Measurements from ENCODE around the gene NPIPA3.
"Not testable (repeated sequence)": the region's sequence is repeated elsewhere in the genome, so short reads cannot be mapped to it uniquely, and the experiment has no call there.

The NPIPA3 gene

DNA sequence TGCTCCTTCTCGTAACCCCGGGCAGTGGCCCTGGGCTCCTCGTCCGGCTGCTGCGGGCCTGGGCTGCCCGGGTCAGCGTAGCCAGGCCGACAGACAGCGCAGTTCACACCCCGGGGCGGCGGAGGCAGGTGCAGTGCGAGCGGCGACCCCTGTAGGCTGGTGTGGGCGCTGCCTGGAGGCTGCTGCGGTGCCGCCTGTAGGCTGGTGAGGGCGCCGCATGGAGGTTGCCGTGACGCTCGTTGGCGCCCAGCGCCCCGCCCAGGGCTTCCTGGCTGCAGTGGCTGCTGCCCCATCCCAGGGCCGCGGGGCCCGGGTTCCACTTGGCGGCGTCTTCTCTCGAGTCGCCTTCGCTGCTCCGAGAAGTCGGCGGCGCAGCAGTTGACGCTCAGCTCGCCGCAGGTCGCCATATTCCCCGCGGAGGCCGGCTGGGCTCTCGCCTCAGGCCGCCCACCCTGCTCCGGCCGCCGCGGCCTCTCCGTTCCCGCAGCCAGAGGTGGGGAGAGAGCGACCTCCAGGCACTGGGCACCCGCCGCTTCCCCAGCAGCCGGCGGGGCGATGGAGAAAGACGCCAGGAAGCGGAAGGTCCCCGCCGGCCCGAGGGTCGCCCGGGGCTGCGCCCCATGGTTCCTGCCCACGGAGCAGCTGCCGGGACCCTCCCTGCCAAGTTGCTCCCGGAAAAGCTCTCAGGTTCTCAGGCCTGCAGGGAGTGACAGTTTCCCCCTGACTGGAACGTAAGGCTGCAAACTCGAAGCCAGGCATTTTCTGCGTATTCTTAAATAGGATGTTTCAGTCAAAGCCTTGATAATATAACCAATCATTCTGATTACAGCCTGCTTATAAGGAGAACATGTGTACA, 39.3 kb downstream of the NPIPA3 start, which contains the start of gene NPIPA2:
TSS of gene NPIPA2 (plus strand) at position 261 of the 856 bp plus-strand sequence. CDS start 5,533 bp downstream, outside the sequence.
- DNase-seq = not testable (repeated sequence)

DNA sequence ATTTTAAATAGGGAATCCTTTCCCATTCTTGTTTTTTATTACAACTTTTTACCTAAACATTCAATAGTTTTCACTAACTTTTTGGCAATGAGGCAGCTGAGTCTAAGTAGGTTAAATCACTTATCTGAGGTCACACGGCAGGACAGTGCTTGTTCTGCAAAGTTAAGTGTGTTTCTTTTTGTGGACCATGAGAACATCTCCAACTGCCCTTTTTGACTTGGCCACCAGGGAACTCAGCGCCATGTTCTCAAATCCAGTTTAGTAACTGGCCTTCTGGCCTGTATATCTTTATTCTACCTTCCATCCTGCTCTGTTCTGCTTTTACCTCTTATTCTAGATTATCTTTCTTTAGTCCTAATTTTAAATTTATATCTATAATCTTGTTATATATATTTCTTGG, 70.4 kb downstream of the NPIPA3 start:
- not testable (repeated sequence) for DNase-seq

DNA sequence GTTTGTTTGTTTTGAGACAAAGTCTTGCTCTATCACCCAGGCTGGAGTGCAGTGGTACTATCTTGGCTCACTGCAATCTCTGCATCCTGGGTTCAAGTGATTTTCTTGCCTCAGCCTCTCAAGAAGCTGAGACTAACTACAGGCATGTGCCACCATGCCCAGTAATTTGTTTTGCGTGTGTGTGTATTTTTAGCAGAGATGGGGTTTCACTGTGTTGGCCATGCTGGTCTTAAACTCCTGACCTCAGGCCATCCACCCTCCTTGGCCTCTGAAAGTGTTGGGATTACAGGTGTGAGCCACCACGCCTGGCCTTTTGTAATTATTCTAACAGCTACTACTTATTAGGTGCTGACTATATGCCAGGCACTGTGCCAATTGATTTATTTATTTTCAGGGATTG, 72.4 kb downstream of the NPIPA3 start:
- not testable (repeated sequence) for DNase-seq

All from NCI-H2107 (cell line).